Measurements from ENCODE around the gene USP12. TPM values are rescaled to one million over a fixed set of nuclear protein-coding genes. Genes with fewer than 3 reads are reported as not detected.

Gene USP12
- total RNA-seq, 4 donors from 2014 or later, result 3.9 to 31.7 (median 13.6) TPM

DNA sequence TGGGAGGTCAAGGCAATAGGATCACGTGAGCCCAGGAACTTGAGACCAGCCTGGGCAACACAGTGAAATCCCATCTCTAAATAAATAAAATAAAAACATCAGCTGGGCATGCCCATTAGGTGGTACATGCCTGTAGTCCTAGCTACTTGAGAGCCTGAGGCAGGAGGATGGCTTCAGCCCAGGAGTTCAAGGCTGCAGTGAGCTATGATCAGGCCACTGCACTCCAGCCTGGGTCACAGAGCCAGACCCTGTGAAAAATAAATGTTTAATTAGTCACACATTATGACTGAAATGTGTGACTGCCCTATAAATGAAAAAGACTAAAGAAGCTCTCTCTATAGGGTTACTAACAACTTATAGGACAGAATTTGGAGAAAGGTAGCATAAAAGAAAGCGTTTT is 37.7 kb downstream of the USP12 start:
- 90 to 91% methylated on average over 2 of the region's 2 CpGs for WGBS, 2 donors
- H3K4me1 ChIP-seq, result peaks cover 5 to 71% (median 32%) of the 10 kb centered on the region in 3 donors

DNA sequence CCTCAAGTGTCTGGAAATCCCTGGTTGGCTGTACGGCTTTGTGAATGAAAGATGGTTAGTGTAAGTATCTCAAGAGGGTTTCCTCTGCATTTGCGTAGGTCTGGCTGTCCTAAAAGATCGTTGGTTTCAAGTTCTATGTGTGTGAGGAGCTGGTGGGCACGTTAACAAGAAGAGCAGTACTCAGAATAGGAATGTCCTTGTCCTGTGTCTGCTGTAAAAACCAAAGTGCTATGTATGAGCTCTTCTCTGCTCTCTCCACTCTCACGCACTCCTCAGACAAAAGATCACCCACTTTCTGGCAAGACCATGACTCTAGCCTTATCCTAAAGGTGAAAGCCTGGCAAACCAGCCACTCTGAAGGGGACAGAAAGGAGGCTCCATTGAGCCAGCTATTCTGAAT is 39.1 kb downstream of the USP12 start:
- WGBS, 2 donors, result 80 to 91% methylated on average over 5 of the region's 5 CpGs
- intact Hi-C loops (cut with DNase I), result no loop called here

More for the DNA sequence above, 37.7 kb downstream of the USP12 start:
- intact Hi-C loops (cut with DNase I), result no loop called here
- TF ChIP-seq POLR2A (IDR thresholded peaks at IDR 0.05), result no peak
- TF ChIP-seq, protein P1, sequence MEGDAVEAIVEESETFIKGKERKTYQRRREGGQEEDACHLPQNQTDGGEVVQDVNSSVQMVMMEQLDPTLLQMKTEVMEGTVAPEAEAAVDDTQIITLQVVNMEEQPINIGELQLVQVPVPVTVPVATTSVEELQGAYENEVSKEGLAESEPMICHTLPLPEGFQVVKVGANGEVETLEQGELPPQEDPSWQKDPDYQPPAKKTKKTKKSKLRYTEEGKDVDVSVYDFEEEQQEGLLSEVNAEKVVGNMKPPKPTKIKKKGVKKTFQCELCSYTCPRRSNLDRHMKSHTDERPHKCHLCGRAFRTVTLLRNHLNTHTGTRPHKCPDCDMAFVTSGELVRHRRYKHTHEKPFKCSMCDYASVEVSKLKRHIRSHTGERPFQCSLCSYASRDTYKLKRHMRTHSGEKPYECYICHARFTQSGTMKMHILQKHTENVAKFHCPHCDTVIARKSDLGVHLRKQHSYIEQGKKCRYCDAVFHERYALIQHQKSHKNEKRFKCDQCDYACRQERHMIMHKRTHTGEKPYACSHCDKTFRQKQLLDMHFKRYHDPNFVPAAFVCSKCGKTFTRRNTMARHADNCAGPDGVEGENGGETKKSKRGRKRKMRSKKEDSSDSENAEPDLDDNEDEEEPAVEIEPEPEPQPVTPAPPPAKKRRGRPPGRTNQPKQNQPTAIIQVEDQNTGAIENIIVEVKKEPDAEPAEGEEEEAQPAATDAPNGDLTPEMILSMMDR (IDR thresholded peaks at IDR 0.05), result no peak
- no peak overlapping the region for H3K27ac ChIP-seq
- DNase-seq, result no peak
- H3K9me3 ChIP-seq, result peaks cover 0 to 11% (median 6%) of the 10 kb centered on the region in 3 donors
- no peaks in the 10 kb centered on the region for H3K36me3 ChIP-seq
- no peak overlapping the region for H3K4me3 ChIP-seq
- no peaks in the 10 kb centered on the region for H3K27me3 ChIP-seq

DNA sequence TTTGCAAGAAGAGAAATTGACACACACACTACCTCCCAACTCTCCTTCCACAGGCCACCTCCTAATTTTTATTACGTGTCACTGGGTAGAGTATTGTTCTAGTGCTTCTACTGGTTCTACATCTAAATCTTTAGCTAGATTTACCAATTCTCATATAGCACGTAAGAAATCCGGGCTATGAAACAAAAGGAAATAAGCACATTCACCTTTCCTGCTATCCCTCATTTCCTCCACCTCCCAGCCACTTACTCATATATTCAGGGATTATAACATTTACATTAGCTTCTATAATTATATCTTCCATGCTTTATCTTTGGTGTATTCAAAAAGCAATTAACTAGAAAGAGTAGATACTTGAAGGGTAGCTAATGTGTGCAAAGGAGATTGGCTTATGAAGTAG is 39.7 kb downstream of the USP12 start:
- no peaks in the 10 kb centered on the region for H3K36me3 ChIP-seq
- H3K27me3 ChIP-seq, result no peaks in the 10 kb centered on the region
- no peak for TF ChIP-seq POLR2A (IDR thresholded peaks at IDR 0.05)
- TF ChIP-seq, protein P1 (IDR thresholded peaks at IDR 0.05), result no peak
- H3K4me3 ChIP-seq, result no peak overlapping the region
- peaks cover 0 to 11% (median 6%) of the 10 kb centered on the region in 3 donors for H3K9me3 ChIP-seq
- intact Hi-C loops (cut with DNase I), result no loop called here
- peaks cover 5 to 66% (median 29%) of the 10 kb centered on the region in 3 donors for H3K4me1 ChIP-seq
- no peak for DNase-seq
- 46% methylated on average over 3 of the region's 3 CpGs for WGBS, 2 donors
- H3K27ac ChIP-seq, result peak overlapping the region in 3 of 4 donors; percentile 6 to 67 (median 62)

More for the DNA sequence above, 39.1 kb downstream of the USP12 start:
- Histone ChIP-seq H3K36me3 (no peaks in the 10 kb centered on the region), H3K4me3 (no peak overlapping the region), H3K9me3 (peaks cover 0 to 11% (median 6%) of the 10 kb centered on the region in 3 donors), H3K27me3 (no peaks in the 10 kb centered on the region), H3K27ac (no peak overlapping the region), H3K4me1 (peaks cover 5 to 60% (median 28%) of the 10 kb centered on the region in 3 donors)
- no peak for DNase-seq
- TF ChIP-seq POLR2A (IDR thresholded peaks at IDR 0.05), result no peak
- TF ChIP-seq, protein P1 (IDR thresholded peaks at IDR 0.05), result no peak

DNA sequence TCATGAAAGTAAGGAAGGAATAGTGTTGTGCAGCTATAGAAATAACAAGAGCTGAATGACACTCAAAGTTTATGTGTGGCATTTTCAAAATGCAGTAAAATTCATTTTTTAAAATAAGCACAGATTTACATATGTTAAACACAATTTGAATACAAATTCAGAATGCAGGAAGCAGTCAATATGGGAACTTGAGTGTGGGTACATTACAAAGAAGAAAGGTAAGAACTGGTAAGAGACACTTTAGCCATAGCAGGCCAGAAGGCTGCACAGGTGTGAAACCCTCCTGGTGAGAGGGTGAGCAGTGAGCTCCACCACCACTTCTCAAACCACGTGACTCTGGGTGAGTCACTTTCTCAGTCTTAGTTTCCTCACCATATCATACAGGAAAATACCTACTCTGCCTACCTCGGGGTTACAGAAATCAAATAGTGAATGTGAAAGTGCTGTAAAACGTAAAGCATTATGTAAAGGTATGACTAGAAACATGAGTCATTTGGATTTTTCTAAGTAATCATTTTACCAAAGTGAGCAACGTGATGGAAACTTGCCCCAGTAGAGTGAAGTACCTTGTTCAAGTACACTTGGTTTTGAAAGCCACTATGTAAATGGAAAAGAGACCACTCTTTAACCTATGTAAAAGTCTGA is 40.5 kb downstream of the USP12 start:
- no peak for DNase-seq
- H3K36me3 ChIP-seq, result no peaks in the 10 kb centered on the region
- peaks cover 0 to 11% (median 6%) of the 10 kb centered on the region in 3 donors for H3K9me3 ChIP-seq
- intact Hi-C loops (cut with DNase I), result no loop called here
- peak overlapping the region; percentile 6 to 72 (median 64) for H3K27ac ChIP-seq
- no peak for TF ChIP-seq POLR2A (IDR thresholded peaks at IDR 0.05)
- TF ChIP-seq, protein P1 (IDR thresholded peaks at IDR 0.05), result no peak
- WGBS, 2 donors, result 11 to 38% methylated on average over 4 of the region's 4 CpGs
- peaks cover 5 to 74% (median 36%) of the 10 kb centered on the region in 3 donors for H3K4me1 ChIP-seq
- H3K27me3 ChIP-seq, result no peaks in the 10 kb centered on the region
- no peak overlapping the region for H3K4me3 ChIP-seq

DNA sequence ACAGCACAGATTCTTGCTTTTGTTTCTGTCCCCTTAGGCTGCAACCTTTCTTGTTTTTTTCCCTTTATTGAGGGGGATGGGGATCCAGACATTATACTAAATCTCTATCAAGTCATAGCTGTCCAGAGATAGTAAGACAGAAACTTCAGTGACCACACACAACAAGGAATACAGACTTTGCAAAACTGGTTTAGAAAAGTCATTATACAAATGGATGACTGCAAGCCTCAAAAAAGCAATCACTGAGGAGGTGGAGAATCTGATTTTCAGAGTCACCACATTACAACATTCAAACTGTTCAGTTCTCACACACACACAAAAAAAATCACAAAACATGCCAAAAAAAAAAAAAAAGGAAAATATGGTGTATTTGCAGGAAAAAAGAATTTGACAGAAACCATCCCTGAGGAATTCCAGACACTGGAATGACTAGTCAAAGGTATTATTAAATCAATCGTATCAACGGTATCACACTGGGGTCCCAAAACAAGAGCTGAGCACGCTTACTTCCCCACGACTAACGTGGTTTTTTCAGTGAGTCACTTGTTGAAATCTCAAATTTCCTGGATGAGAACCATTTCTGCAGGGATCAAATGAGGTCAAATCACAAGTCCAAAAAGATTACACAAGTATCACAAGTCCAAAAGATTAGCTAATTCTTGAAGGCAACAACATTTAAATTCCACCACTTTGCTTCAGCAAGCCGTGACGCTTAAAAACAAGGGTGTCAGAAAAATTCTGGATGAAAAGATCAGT is 41.2 kb downstream of the USP12 start:
- no peak overlapping the region for H3K4me3 ChIP-seq
- H3K36me3 ChIP-seq, result no peaks in the 10 kb centered on the region
- H3K9me3 ChIP-seq, result peaks cover 0 to 11% (median 6%) of the 10 kb centered on the region in 3 donors
- WGBS, 2 donors, result 52 to 53% methylated on average over 7 of the region's 7 CpGs
- H3K4me1 ChIP-seq, result peaks cover 5 to 77% (median 40%) of the 10 kb centered on the region in 3 donors
- DNase-seq, result no peak
- no peak for TF ChIP-seq POLR2A (IDR thresholded peaks at IDR 0.05)
- no peaks in the 10 kb centered on the region for H3K27me3 ChIP-seq
- intact Hi-C loops (cut with DNase I), result no loop called here
- peak overlapping the region in 3 of 4 donors; percentile 62 to 72 (median 67) for H3K27ac ChIP-seq

Measured in esophagus squamous epithelium (tissue), 5 donors.